ENCODE measurements around the gene USP40.

The USP40 gene

GRCh38 chr2:233532971-233533370 is 33.6 kb downstream of the USP40 start:
- no peak for TF ChIP-seq CTCF (IDR thresholded peaks at IDR 0.05; ENCODE audit: insufficient read depth, low read length, poor library complexity, severe bottlenecking)

GRCh38 chr2:233531955-233532354 is 34.6 kb downstream of the USP40 start:
- no peak overlapping the region for H3K4me3 ChIP-seq (replicated peaks; ENCODE audit: low read depth, low read length)
- DNase-seq (ENCODE audit: extremely low read depth, insufficient read length) = no peak
- H3K27me3 ChIP-seq (replicated peaks; ENCODE audit: control insufficient read depth, insufficient read depth, low read length) = no peaks in the 10 kb centered on the region
- no peaks in the 10 kb centered on the region; the same call in none of the 2 replicates for H3K36me3 ChIP-seq (ENCODE audit: control insufficient read depth, insufficient read depth, low read length)
- no peak for TF ChIP-seq CTCF (IDR thresholded peaks at IDR 0.05; ENCODE audit: insufficient read depth, low read length, poor library complexity, severe bottlenecking)

More at GRCh38 chr2:233532971-233533370, 33.6 kb downstream of the USP40 start:
- Histone ChIP-seq H3K36me3 (ENCODE audit: control insufficient read depth, insufficient read depth, low read length) (no peaks in the 10 kb centered on the region; the same call in none of the 2 replicates), H3K27me3 (replicated peaks; ENCODE audit: control insufficient read depth, insufficient read depth, low read length) (no peaks in the 10 kb centered on the region), H3K4me3 (replicated peaks; ENCODE audit: low read depth, low read length) (no peak overlapping the region)
- DNase-seq (ENCODE audit: extremely low read depth, insufficient read length) = no peak

GRCh38 chr2:233530381-233530780 is 36.2 kb downstream of the USP40 start:
- no peak for TF ChIP-seq CTCF (IDR thresholded peaks at IDR 0.05; ENCODE audit: insufficient read depth, low read length, poor library complexity, severe bottlenecking)
- Histone ChIP-seq H3K4me3 (replicated peaks; ENCODE audit: low read depth, low read length) (no peak overlapping the region), H3K27me3 (replicated peaks; ENCODE audit: control insufficient read depth, insufficient read depth, low read length) (no peaks in the 10 kb centered on the region), H3K36me3 (ENCODE audit: control insufficient read depth, insufficient read depth, low read length) (no peaks in the 10 kb centered on the region; the same call in none of the 2 replicates)
- no peak for DNase-seq (ENCODE audit: extremely low read depth, insufficient read length)

- no peaks in the 10 kb centered on the region for H3K27me3 ChIP-seq (replicated peaks; ENCODE audit: control insufficient read depth, insufficient read depth, low read length)
- no peak overlapping the region for H3K4me3 ChIP-seq (replicated peaks; ENCODE audit: low read depth, low read length)
- TF ChIP-seq CTCF (IDR thresholded peaks at IDR 0.05; ENCODE audit: insufficient read depth, low read length, poor library complexity, severe bottlenecking) = no peak
- H3K36me3 ChIP-seq (ENCODE audit: control insufficient read depth, insufficient read depth, low read length) = peaks cover under 1% of the 10 kb centered on the region
- no peak for DNase-seq (ENCODE audit: extremely low read depth, insufficient read length)
Measured at GRCh38 chr2:233528182-233528581, 38.4 kb downstream of the USP40 start.

GRCh38 chr2:233525791-233526190 is 40.8 kb downstream of the USP40 start:
- DNase-seq (ENCODE audit: extremely low read depth, insufficient read length) = no peak
- Histone ChIP-seq H3K27me3 (replicated peaks; ENCODE audit: control insufficient read depth, insufficient read depth, low read length) (no peaks in the 10 kb centered on the region), H3K36me3 (ENCODE audit: control insufficient read depth, insufficient read depth, low read length) (peaks cover 3% of the 10 kb centered on the region; the same call in 1 of the 2 replicates), H3K4me3 (replicated peaks; ENCODE audit: low read depth, low read length) (no peak overlapping the region)
- no peak for TF ChIP-seq CTCF (IDR thresholded peaks at IDR 0.05; ENCODE audit: insufficient read depth, low read length, poor library complexity, severe bottlenecking)
